ENCODE measurements around the gene SLF2. TPM values are rescaled to one million over a fixed set of nuclear protein-coding genes. Genes with fewer than 3 reads are reported as not detected.

The SLF2 gene
- total and polyA plus RNA-seq, 2 of the 13 experiments (the other 11 are each of a cell fraction or from before 2014, with no cell fraction given), result 12.2 to 48.1 TPM

- no peak for TF ChIP-seq TFDP1 (CRISPR knock-in tag; IDR thresholded peaks at IDR 0.05; ENCODE audit: borderline replicate concordance)
- 0 out of 2 replicates have a peak, but pooled peaks have one; percentile 49 for TF ChIP-seq ZNF552 (CRISPR knock-in tag; IDR thresholded peaks at IDR 0.05; ENCODE audit: borderline replicate concordance)
- TF ChIP-seq MED1 (CRISPR knock-in tag; IDR thresholded peaks at IDR 0.05), result peak; percentile 57
- TF ChIP-seq ATF6 (CRISPR knock-in tag; conservative IDR thresholded peaks at IDR 0.05), result no peak
- no peak for TF ChIP-seq NR2F2 (IDR thresholded peaks at IDR 0.05; ENCODE audit: borderline replicate concordance, low read depth)
- TF ChIP-seq ZNF318 (CRISPR knock-in tag; IDR thresholded peaks at IDR 0.05), result 0 out of 2 replicates have a peak, but pooled peaks have one; percentile 13
- peak; percentile 76 for TF ChIP-seq SALL1 (CRISPR knock-in tag; IDR thresholded peaks at IDR 0.05)
- peak; percentile 81 for TF ChIP-seq ZMYM3 (CRISPR knock-in tag; IDR thresholded peaks at IDR 0.05)
- TF ChIP-seq SOX13 (IDR thresholded peaks at IDR 0.05), result no peak
- peak in 1 of 2 experiments; percentile 52; a peak in 2 of 4 replicates for TF ChIP-seq SOX13 (CRISPR knock-in tag; conservative IDR thresholded peaks at IDR 0.05 in 1 of 2, IDR thresholded peaks at IDR 0.05 in 1 of 2)
- no peak for TF ChIP-seq ATF3 (CRISPR knock-in tag; IDR thresholded peaks at IDR 0.05)
- peak; percentile 29; the same call in 1 of the 2 replicates for TF ChIP-seq BATF2 (CRISPR knock-in tag; IDR thresholded peaks at IDR 0.05)
- TF ChIP-seq ELK4 (CRISPR knock-in tag; IDR thresholded peaks at IDR 0.05; ENCODE audit: borderline replicate concordance), result no peak
Measured at GRCh38 chr10:100969187-100970075, 56.7 kb downstream of the SLF2 start, which contains the start of gene SEMA4G (continued).

All from HepG2 (cell line).